Measurements from ENCODE around the gene LYSET. TPM values are rescaled to one million over a fixed set of nuclear protein-coding genes. Genes with fewer than 3 reads are reported as not detected.

Gene LYSET
- polyA plus RNA-seq, 2 of the 4 experiments (the other 2 are of a cell fraction), result 29.9 to 37.0 TPM

- TF ChIP-seq RARB (CRISPR knock-in tag; IDR thresholded peaks at IDR 0.05) (no peak), NFE2L2 (conservative IDR thresholded peaks at IDR 0.05; ENCODE audit: low read length) (no peak), ATOH8 (CRISPR knock-in tag; IDR thresholded peaks at IDR 0.05; ENCODE audit: low read depth) (no peak), ZSCAN20 (CRISPR knock-in tag; IDR thresholded peaks at IDR 0.05) (no peak), PHF8 (IDR thresholded peaks at IDR 0.05; ENCODE audit: borderline replicate concordance, low read depth) (no peak), HMGXB4 (CRISPR knock-in tag; IDR thresholded peaks at IDR 0.05; ENCODE audit: borderline replicate concordance) (no peak), E2F6 (IDR thresholded peaks at IDR 0.05; ENCODE audit: borderline replicate concordance, low read depth) (no peak)
These were observed 29.5 kb downstream of the LYSET start (continued) for GRCh38 chr14:93214598-93214997.

GRCh38 chr14:93219103-93219726 is 34.1 kb downstream of the LYSET start:
- no peak for FAIRE-seq
- ChIA-PET CTCF (interaction anchor here (0.6 to 5.3 kb wide), 21 partner anchors 8 to 608 kb away, joined by 3 to 33 read pairs (median 4); partner anchors contain the start of genes GON7, LYSET, MOAP1 and UBR7), POLR2A (interaction anchor here (0.8 to 1.0 kb wide), 2 partner anchors 12 to 1151 kb away, joined by 3 to 6 read pairs; partner anchors contain the start of genes GON7 and UBR7)
- peak; percentile 94 to 95 for ATAC-seq
- no peak overlapping the region for H3K27ac ChIP-seq
- H3K4me3 ChIP-seq, result no peak overlapping the region
- WGBS (ENCODE audit: missing lambda C conversion rate), result 57% methylated on average over 3 of the region's 3 CpGs
- no peak overlapping the region for H3K4me2 ChIP-seq
- peak; percentile 68 to 72 for TF ChIP-seq RAD21 (conservative IDR thresholded peaks at IDR 0.05 in 1 of 2, IDR thresholded peaks at IDR 0.05 in 1 of 2)
- peak; percentile 44; the same call in 2 of the 3 replicates for TF ChIP-seq SMC3 (IDR thresholded peaks at IDR 0.05)
- TF ChIP-seq MYC (IDR thresholded peaks at IDR 0.05; ENCODE audit: borderline replicate concordance, low read length), result no peak
- TF ChIP-seq HOXB5 (CRISPR knock-in tag; IDR thresholded peaks at IDR 0.05), result no peak
- TF ChIP-seq PHF8 (IDR thresholded peaks at IDR 0.05; ENCODE audit: borderline replicate concordance, low read depth), result no peak
- TF ChIP-seq HOXA7 (CRISPR knock-in tag; IDR thresholded peaks at IDR 0.05), result no peak
- peak; percentile 72 for TF ChIP-seq CTCF (IDR thresholded peaks at IDR 0.05)
- H3K4me1 ChIP-seq, result no peaks in the 10 kb centered on the region
- DNase-seq (ENCODE audit: low read depth in 1 of 2, low spot score in 1 of 2), result peak; percentile 54 to 80
- no peaks in the 10 kb centered on the region for H3K9me3 ChIP-seq

- H3K4me3 ChIP-seq, result no peak overlapping the region
- ATAC-seq (no peak), FAIRE-seq (no peak), DNase-seq (ENCODE audit: low read depth in 1 of 2, low spot score in 1 of 2) (no peak)
- no peak overlapping the region for H3K27ac ChIP-seq
- CTCF ChIA-PET, result interaction anchor here (1.0 to 5.3 kb wide), 3 partner anchors 11 to 43 kb away, joined by 3 to 33 read pairs (median 13); partner anchors contain the start of genes GON7 and UBR7
- H3K4me1 ChIP-seq, result no peaks in the 10 kb centered on the region
- no peak overlapping the region for H3K4me2 ChIP-seq
- H3K9me3 ChIP-seq, result no peaks in the 10 kb centered on the region
- POLR2A ChIA-PET, result no interaction called here
- TF ChIP-seq FOSB (CRISPR knock-in tag; IDR thresholded peaks at IDR 0.05), result no peak
- TF ChIP-seq CTCF (IDR thresholded peaks at IDR 0.05), result no peak
- no peak for TF ChIP-seq CBX2 (IDR thresholded peaks at IDR 0.05; ENCODE audit: borderline replicate concordance, low read depth)
- TF ChIP-seq BCL3 (IDR thresholded peaks at IDR 0.05), result no peak
- no peak for TF ChIP-seq EP300 (IDR thresholded peaks at IDR 0.05)
- no peak for TF ChIP-seq USF2 (IDR thresholded peaks at IDR 0.05)
- no peak for TF ChIP-seq MAFK (IDR thresholded peaks at IDR 0.05; ENCODE audit: partially characterized antibody)
- TF ChIP-seq JUNB (IDR thresholded peaks at IDR 0.05), result no peak
- TF ChIP-seq ATOH8 (CRISPR knock-in tag; IDR thresholded peaks at IDR 0.05; ENCODE audit: low read depth), result no peak
- TF ChIP-seq CEBPB (IDR thresholded peaks at IDR 0.05), result no peak
- no peak for TF ChIP-seq POLR2AphosphoS2 (conservative IDR thresholded peaks at IDR 0.05; ENCODE audit: low read length)
- TF ChIP-seq SREBF2 (IDR thresholded peaks at IDR 0.05), result no peak
These were observed 35.4 kb downstream of the LYSET start for GRCh38 chr14:93220509-93220908.
